Activated naive CD4-positive, alpha-beta T cell treated with anti-CD3 and anti-CD28 coated beads for 36 hours (primary cell): ENCODE measurements around the gene BRI3. TPM values are rescaled to one million over a fixed set of nuclear protein-coding genes. Genes with fewer than 3 reads are reported as not detected.

ENCODE experiments used
- CTCF ChIA-PET: fragments of 350-600 bp; sonication (Branson Sonifier 250); formaldehyde crosslinking; loops from one replicate; lab custom pipeline; 2021; ENCODE audit warnings: antibody characterized with exemption; lab: Charles Lee
- DNase-seq: peaks from one replicate; pipeline ENCODE4 v3.0.0-alpha.2; 2020
- H3K27ac Mint-ChIP-seq: one replicate; pipeline ENCODE4 v1.8.0; 2021; ENCODE audit warnings: mild to moderate bottlenecking, mixed read lengths
- H3K27me3 Mint-ChIP-seq: one replicate; pipeline ENCODE4 v1.8.0; 2021; ENCODE audit warnings: low read depth, mixed read lengths
- H3K36me3 Mint-ChIP-seq: one replicate; pipeline ENCODE4 v1.8.0; 2021; ENCODE audit warnings: low read depth, mixed read lengths
- H3K4me1 Mint-ChIP-seq: one replicate; pipeline ENCODE4 v1.8.0; 2021; ENCODE audit warnings: low read depth, mixed read lengths
- H3K4me3 Mint-ChIP-seq: one replicate; pipeline ENCODE4 v1.8.0; 2021; ENCODE audit warnings: mild to moderate bottlenecking, moderate library complexity, mixed read lengths
- H3K9me3 Mint-ChIP-seq: one replicate; pipeline ENCODE4 v1.8.0; 2021; ENCODE audit warnings: mixed read lengths
- intact Hi-C: fragments of 100-400 bp; cut with micrococcal nuclease; formaldehyde crosslinking; loops from one replicate; pipeline ENCODE4 v1.15.1; 2023
- total RNA-seq, 2 experiments: library from RNA; stranded (reverse); gene quantifications; one replicate each; pipeline ENCODE4 v1.2.3, GENCODE V29; 2021

The BRI3 gene
- total RNA-seq, 2 experiments from 2014 or later = 51.6 to 54.4 TPM

DNA sequence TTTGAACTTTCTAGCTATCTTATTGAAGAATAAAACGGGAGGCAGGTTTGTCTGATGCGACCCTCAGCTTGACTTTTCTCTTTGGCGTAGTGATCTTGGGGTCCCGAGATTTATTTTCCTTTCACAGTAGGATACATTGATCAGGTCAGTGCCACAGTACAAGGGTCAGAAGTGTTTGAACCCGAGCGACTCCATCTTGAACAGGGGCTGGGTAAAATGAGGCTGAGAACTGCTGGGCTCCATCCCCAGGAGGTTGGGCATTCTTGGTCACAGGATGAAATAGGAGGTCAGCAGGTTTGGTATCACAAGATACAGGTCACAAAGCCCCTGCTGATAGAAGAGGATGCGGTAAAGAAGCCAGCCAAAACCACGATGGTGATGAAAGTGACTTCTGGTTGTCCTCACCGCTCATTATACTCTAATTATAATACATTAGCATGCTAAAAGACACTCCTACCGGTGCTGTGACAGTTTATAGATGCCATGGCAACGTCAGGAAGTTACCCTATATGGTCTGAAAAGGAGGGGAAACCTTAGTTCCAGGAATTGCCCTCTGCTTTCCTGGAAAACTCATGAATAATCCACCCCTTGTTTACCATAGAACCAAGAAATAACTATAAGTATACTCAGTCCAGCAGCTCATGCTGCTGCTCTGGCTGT, 26.4 kb upstream of the BRI3 start:
- H3K4me3 Mint-ChIP-seq = no peak overlapping the region
- peak overlapping the region; percentile 80 for H3K27ac Mint-ChIP-seq
- no peaks in the 10 kb centered on the region for H3K9me3 Mint-ChIP-seq
- H3K36me3 Mint-ChIP-seq = peaks cover 20% of the 10 kb centered on the region
- intact Hi-C loops = loop anchor here (5.0 kb wide), 1 partner anchor 1138 kb away; the partner anchor contains the start of gene SDHAF3
- H3K4me1 Mint-ChIP-seq = peaks cover 30% of the 10 kb centered on the region
- CTCF ChIA-PET = interaction anchor here (0.6 kb wide), 1 partner anchor 9 kb away, joined by 3 read pairs; no protein-coding TSS in a partner anchor
- H3K27me3 Mint-ChIP-seq = no peaks in the 10 kb centered on the region
- DNase-seq = peak; percentile 25

GRCh38 chr7:98256431-98256830, 25.1 kb upstream of the BRI3 start:
- Mint-ChIP-seq H3K4me1 (peaks cover 24% of the 10 kb centered on the region), H3K4me3 (no peak overlapping the region), H3K9me3 (no peaks in the 10 kb centered on the region), H3K36me3 (peaks cover 25% of the 10 kb centered on the region), H3K27me3 (no peaks in the 10 kb centered on the region), H3K27ac (peak overlapping the region; percentile 46)
- intact Hi-C loops = no loop called here
- DNase-seq = no peak
- CTCF ChIA-PET = interaction anchor here (1.2 kb wide), 1 partner anchor 9 kb away, joined by 5 read pairs; no protein-coding TSS in a partner anchor

DNA sequence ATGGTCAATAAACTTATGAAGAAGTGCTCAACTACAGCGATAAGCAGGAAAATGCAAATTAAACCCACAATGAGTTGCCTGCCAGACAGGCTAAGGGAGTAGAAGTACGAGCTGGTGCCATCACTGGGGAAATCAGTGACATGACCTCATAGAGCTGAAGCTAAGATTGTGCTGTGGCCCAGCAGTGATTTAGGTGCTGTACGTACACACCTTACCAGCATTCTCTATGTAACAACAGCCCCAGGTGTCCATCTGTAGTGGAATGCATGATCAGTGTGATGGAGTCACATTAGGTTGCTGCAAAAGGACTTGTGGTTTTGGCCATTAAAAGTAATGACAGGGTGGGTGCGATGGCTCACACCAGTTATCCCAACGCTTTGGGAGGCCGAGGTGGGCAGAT, 23.8 kb upstream of the BRI3 start:
- H3K4me3 Mint-ChIP-seq = no peak overlapping the region
- H3K4me1 Mint-ChIP-seq = peaks cover 20% of the 10 kb centered on the region
- no peak overlapping the region for H3K27ac Mint-ChIP-seq
- no peaks in the 10 kb centered on the region for H3K27me3 Mint-ChIP-seq
- CTCF ChIA-PET = interaction anchor here (0.7 kb wide), 1 partner anchor 889 kb away, joined by 4 read pairs; no protein-coding TSS in a partner anchor
- H3K36me3 Mint-ChIP-seq = peaks cover 30% of the 10 kb centered on the region
- H3K9me3 Mint-ChIP-seq = no peaks in the 10 kb centered on the region
- DNase-seq = no peak
- intact Hi-C loops = no loop called here

DNA sequence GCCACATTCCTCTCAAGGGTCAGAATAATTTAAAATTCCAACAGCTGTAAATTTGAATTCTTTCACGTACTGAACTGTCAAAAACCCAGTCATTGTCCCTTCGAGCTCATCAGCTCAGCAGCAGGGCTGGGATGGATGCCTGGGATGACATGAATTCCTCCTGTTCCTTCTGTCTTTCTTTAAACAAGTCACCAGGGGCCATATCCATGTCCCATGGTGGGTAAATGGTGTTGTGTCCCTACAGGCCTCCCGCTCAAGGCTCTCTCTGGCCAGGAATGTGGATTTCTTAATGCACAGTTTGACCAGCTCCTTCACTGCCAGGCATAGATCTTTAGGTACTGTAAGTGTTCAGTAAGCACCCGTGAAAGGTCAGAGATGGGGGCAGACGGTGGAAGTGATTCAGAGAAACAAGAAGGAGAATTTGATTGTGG, 15.6 kb upstream of the BRI3 start:
- Mint-ChIP-seq H3K27me3 (no peaks in the 10 kb centered on the region), H3K27ac (no peak overlapping the region), H3K36me3 (peaks cover 13% of the 10 kb centered on the region), H3K9me3 (no peaks in the 10 kb centered on the region), H3K4me3 (no peak overlapping the region), H3K4me1 (peaks cover 4% of the 10 kb centered on the region)
- intact Hi-C loops = no loop called here
- CTCF ChIA-PET = interaction anchor here (1.3 kb wide), 1 partner anchor 10 kb away, joined by 5 read pairs; no protein-coding TSS in a partner anchor
- no peak for DNase-seq

GRCh38 chr7:98266840-98267239, 14.6 kb upstream of the BRI3 start:
- no peak for DNase-seq
- H3K27me3 Mint-ChIP-seq = no peaks in the 10 kb centered on the region
- intact Hi-C loops = loop anchor here (1.0 kb wide), 1 partner anchor 134 kb away; the partner anchor contains the start of gene BAIAP2L1
- H3K36me3 Mint-ChIP-seq = peaks cover 7% of the 10 kb centered on the region
- H3K9me3 Mint-ChIP-seq = no peaks in the 10 kb centered on the region
- H3K4me1 Mint-ChIP-seq = peaks cover 4% of the 10 kb centered on the region
- CTCF ChIA-PET = interaction anchor here (0.6 to 1.4 kb wide), 5 partner anchors 12 to 291 kb away, joined by 3 to 4 read pairs (median 3); partner anchors contain the start of gene BAIAP2L1
- H3K4me3 Mint-ChIP-seq = no peak overlapping the region
- no peak overlapping the region for H3K27ac Mint-ChIP-seq

DNA sequence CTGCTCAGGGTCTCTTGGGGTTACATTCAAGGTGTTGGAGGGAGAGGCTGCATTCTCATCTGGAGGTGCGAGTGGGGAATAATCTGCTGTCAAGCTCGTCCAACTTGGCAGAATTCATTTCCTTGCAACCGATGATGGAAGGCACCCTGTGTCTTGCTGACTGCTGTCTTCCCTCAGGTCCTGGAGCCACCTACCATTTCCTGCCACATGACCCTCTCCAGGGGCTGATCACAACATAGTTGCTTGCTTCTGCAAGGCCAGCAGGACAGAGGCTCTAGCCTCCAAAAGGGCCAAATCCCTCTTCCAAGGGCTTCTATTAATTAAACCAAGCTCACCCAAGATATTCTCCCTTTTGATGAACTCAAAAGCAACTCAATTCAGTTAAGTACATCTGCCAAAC, 14.2 kb upstream of the BRI3 start:
- Mint-ChIP-seq H3K36me3 (peaks cover 6% of the 10 kb centered on the region), H3K9me3 (no peaks in the 10 kb centered on the region), H3K27me3 (no peaks in the 10 kb centered on the region), H3K27ac (no peak overlapping the region), H3K4me3 (no peak overlapping the region), H3K4me1 (peaks cover 4% of the 10 kb centered on the region)
- no peak for DNase-seq
- CTCF ChIA-PET = interaction anchor here (0.6 to 1.4 kb wide), 5 partner anchors 12 to 292 kb away, joined by 3 to 4 read pairs (median 3); partner anchors contain the start of gene BAIAP2L1
- intact Hi-C loops = loop anchor here (1.0 kb wide), 1 partner anchor 134 kb away; the partner anchor contains the start of gene BAIAP2L1

DNA sequence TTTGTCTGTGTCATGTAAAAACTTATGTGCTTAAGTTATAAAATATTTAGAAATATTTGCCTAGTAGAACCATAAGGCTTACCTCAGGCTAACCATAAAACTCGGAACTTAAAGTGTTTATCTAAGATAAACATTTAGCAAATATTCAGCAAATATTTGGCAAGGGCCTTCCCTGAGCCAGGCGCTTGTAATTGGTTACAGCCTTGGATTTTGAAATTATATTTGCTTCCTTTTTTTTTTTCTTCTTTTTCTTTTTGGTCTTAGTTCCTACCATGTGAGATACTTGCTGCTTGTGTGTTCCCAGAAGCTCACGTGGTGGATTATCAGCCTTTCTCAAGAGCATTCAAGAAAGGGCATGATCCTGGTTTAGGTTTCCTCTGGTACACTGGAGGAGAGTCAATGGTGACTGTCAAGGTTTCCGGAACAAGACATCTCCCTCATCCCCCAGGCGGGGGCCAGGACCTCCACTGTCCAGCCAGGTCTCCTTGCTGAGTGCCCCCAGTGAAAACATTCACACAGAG, 5.2 kb upstream of the BRI3 start:
- CTCF ChIA-PET = no interaction called here
- H3K27me3 Mint-ChIP-seq = no peaks in the 10 kb centered on the region
- no peaks in the 10 kb centered on the region for H3K9me3 Mint-ChIP-seq
- no peak overlapping the region for H3K27ac Mint-ChIP-seq
- peaks cover 4% of the 10 kb centered on the region for H3K4me1 Mint-ChIP-seq
- intact Hi-C loops = no loop called here
- no peaks in the 10 kb centered on the region for H3K36me3 Mint-ChIP-seq
- no peak overlapping the region for H3K4me3 Mint-ChIP-seq
- DNase-seq = no peak

DNA sequence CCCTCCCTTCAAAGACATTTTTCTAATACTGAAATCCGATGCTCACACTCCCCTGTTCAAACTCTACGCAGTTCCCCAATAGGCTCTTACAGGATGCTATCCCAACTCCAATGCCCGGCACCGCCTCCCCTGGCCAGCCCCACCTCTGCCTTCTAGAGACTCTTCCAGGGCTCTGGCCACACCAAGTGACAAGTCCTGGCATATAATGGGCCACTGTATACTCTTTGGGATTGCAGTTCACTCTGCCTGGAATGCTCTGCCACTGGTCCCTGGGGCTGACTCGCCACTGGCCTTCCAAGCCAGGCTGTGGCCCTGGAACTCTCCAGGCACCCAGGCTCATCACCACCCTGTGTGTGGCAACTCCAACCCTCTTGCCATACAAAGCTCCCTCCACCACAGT, 3.1 kb upstream of the BRI3 start:
- intact Hi-C loops = no loop called here
- no peak overlapping the region for H3K4me3 Mint-ChIP-seq
- H3K27me3 Mint-ChIP-seq = no peaks in the 10 kb centered on the region
- H3K9me3 Mint-ChIP-seq = no peaks in the 10 kb centered on the region
- H3K4me1 Mint-ChIP-seq = peaks cover 14% of the 10 kb centered on the region
- CTCF ChIA-PET = no interaction called here
- peaks cover 2% of the 10 kb centered on the region for H3K36me3 Mint-ChIP-seq
- H3K27ac Mint-ChIP-seq = no peak overlapping the region
- no peak for DNase-seq

DNA sequence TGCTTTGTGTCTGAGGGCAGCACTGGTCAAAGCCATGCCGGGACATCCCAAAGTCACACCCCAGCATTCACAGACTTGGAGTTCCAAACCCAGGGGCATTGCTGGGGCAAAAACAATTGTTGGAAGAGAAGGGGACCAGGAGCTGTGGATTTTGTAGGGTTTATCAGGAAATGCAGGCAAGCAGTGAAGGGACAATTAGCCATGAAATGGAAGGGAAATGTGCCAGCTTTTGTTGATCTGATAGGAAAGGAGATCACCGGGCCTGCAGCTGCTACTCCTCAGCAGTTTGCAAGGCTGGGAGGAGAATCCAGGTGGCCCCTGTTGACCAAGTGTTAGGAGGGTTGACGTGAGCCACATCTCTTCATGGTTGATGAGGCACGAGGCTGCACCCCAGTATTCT, 2.5 kb upstream of the BRI3 start:
- H3K27ac Mint-ChIP-seq = no peak overlapping the region
- peaks cover 17% of the 10 kb centered on the region for H3K4me1 Mint-ChIP-seq
- no peak overlapping the region for H3K4me3 Mint-ChIP-seq

DNA sequence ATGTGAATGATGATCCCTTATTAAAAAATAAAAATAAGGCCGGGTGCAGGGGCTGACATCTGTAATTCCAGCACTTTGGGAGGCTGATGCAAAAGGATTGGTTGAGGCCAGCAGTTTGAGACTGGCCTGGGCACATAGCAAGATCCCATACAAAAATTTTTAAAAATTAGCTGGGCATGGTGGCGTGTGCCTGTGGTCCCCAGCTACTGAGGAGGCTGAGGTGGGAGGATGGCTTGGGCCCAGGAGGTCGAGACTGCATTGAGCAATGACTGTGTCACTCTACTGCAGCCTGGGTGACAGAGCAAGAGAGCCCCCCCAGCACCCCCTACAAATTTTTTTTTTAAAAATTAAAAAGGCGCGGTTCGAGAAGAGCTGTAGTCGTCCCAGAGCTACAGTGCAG, 1.2 kb upstream of the BRI3 start:
- Mint-ChIP-seq H3K27me3 (no peaks in the 10 kb centered on the region), H3K27ac (no peak overlapping the region)
- CTCF ChIA-PET = interaction anchor here (0.6 kb wide), 1 partner anchor 9 kb away, joined by 3 read pairs; no protein-coding TSS in a partner anchor

More for the DNA sequence above, 2.5 kb upstream of the BRI3 start:
- Mint-ChIP-seq H3K36me3 (peaks cover 2% of the 10 kb centered on the region), H3K9me3 (no peaks in the 10 kb centered on the region), H3K27me3 (no peaks in the 10 kb centered on the region)
- intact Hi-C loops = no loop called here
- DNase-seq = no peak
- CTCF ChIA-PET = interaction anchor here (0.8 kb wide), 1 partner anchor 12 kb away, joined by 3 read pairs; no protein-coding TSS in a partner anchor

GRCh38 chr7:98281757-98282606, 496 bp downstream of the BRI3 start:
- CTCF ChIA-PET = interaction anchor here (1.4 kb wide), 1 partner anchor 15 kb away, joined by 4 read pairs; no protein-coding TSS in a partner anchor
- H3K9me3 Mint-ChIP-seq = no peaks in the 10 kb centered on the region

More for the DNA sequence above, 1.2 kb upstream of the BRI3 start:
- H3K9me3 Mint-ChIP-seq = no peaks in the 10 kb centered on the region
- intact Hi-C loops = loop anchor here (2.0 kb wide), 3 partner anchors 69 to 307 kb away; partner anchors contain the start of gene BHLHA15
- H3K4me1 Mint-ChIP-seq = peaks cover 29% of the 10 kb centered on the region
- DNase-seq = no peak
- peak overlapping the region; percentile 76 for H3K4me3 Mint-ChIP-seq
- H3K36me3 Mint-ChIP-seq = peaks cover 2% of the 10 kb centered on the region

More at GRCh38 chr7:98281757-98282606, 496 bp downstream of the BRI3 start:
- Mint-ChIP-seq H3K36me3 (peaks cover 2% of the 10 kb centered on the region), H3K27ac (peak overlapping the region; percentile 24), H3K27me3 (no peaks in the 10 kb centered on the region), H3K4me3 (peak overlapping the region; percentile 77), H3K4me1 (peaks cover 33% of the 10 kb centered on the region)
- intact Hi-C loops = loop anchor here (1.0 to 2.0 kb wide), 8 partner anchors 31 to 597 kb away; partner anchors contain the start of genes ASNS, BAIAP2L1, BHLHA15 and LMTK2
- peak; percentile 55 for DNase-seq
